HFF-Myc (cell line): ENCODE measurements around the gene NRG2.
A peak's percentile ranks its signal among the peaks of the same experiment; 100 is the strongest.

Source experiments
- DNase-seq: peaks from one replicate; pipeline ENCODE4 v3.0.0-alpha.2; 2011; ENCODE audit warnings: low read depth; ENCODE audit errors: extremely low read depth
- H3K4me3 ChIP-seq: replicated peaks from 2 replicates; pipeline ENCODE4 v1.5.1; 2011; ENCODE audit warnings: low read depth, mild to moderate bottlenecking, control low read depth, low read length
- TF ChIP-seq, protein P1 (sequence below): IDR thresholded peaks from 2 replicates; pipeline ENCODE4 v1.5.1; 2012; ENCODE audit warnings: mild to moderate bottlenecking, low read depth, low read length, control low read depth; ENCODE audit errors: missing control alignments

NRG2 gene

DNA sequence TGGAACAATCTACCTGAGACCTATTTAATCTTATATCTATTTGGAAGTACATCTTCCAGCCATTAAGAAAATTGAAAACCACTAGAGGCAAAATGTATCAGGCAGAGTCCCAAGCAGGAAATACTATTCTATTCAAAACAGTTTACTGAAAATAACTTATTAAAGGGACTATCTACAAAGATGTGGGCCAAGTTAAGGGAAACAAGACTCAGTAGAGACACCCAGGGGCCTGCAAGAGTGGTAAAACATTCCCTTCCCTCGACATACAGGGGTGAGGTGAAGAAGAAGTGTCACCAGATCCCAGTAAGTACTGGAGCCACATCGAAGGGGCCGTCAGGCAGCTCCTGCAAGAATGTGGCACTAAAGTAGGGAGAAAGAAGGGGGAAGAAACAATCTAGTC lies 12.1 kb upstream of the NRG2 start:
- TF ChIP-seq, protein P1, sequence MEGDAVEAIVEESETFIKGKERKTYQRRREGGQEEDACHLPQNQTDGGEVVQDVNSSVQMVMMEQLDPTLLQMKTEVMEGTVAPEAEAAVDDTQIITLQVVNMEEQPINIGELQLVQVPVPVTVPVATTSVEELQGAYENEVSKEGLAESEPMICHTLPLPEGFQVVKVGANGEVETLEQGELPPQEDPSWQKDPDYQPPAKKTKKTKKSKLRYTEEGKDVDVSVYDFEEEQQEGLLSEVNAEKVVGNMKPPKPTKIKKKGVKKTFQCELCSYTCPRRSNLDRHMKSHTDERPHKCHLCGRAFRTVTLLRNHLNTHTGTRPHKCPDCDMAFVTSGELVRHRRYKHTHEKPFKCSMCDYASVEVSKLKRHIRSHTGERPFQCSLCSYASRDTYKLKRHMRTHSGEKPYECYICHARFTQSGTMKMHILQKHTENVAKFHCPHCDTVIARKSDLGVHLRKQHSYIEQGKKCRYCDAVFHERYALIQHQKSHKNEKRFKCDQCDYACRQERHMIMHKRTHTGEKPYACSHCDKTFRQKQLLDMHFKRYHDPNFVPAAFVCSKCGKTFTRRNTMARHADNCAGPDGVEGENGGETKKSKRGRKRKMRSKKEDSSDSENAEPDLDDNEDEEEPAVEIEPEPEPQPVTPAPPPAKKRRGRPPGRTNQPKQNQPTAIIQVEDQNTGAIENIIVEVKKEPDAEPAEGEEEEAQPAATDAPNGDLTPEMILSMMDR = no peak
- no peak overlapping the region for H3K4me3 ChIP-seq
- no peak for DNase-seq

DNA sequence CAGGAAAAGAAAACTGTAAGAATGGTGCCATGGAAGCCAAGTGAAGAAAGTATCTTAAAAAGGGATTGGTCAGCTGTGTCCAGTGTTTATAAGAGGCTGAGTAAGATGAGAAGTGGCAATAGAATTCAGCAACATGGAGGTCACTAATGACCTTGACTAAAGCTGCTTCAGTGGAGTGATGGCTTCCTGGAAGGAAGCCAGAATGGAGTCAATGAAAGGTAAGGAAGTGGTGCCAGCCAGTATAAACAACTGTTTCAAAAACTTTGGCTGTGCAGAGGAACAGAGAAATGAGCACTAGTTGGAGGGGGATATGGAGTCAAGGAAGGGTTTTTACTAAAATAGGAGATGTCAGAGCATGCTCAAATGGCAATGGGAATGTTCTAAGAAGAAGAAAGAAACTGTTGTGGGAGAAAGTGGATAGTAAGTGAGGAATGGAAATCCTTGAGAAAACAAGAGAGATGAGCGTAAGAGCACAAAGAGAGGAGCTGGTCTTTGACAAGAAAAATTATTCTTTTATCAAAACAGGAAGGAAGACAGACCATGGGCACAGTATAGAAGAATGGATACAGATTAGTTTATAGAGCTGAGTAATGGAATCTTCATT lies 11.1 kb upstream of the NRG2 start:
- no peak overlapping the region for H3K4me3 ChIP-seq
- DNase-seq = no peak
- TF ChIP-seq, protein P1 = no peak

DNA sequence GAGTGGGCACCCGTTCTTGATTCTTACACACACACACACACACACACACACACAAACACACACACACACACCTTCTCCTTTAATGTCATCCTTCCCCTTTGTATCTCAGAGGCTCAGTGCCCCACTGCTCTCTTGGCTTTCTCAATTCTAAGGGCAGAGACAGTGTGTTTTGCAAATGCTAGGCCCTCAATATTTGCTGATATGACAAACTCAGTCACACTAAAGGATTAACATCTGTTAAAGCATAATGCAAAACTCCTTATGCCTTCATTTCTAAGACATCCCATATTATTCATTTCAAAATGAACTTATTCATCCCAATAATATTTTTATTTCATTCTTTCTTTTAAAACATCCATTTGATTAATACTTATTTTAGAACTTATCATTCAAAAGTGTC lies 8.9 kb upstream of the NRG2 start:
- TF ChIP-seq, protein P1 = no peak
- H3K4me3 ChIP-seq = no peak overlapping the region
- DNase-seq = no peak

DNA sequence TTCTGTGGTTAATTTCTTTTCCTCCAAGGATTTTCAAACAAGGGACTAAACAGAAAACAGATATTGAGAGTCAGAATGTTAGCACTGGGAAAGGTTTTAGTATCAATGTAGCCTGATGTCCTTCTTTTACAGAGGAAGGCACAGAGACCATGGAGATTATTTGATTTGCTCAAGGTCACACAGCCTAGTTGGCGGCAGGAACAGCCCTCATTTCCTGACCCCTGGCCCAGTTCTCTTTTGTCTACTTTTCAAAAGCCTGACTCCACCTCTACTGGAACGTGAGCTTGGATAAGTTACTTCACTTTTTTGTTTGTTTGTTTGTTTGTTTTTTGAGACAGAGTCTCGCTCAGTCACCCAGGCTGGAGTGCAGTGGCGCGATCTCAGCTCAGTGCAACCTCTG lies 6.6 kb upstream of the NRG2 start:
- TF ChIP-seq, protein P1 = no peak
- H3K4me3 ChIP-seq = no peak overlapping the region
- DNase-seq = no peak

DNA sequence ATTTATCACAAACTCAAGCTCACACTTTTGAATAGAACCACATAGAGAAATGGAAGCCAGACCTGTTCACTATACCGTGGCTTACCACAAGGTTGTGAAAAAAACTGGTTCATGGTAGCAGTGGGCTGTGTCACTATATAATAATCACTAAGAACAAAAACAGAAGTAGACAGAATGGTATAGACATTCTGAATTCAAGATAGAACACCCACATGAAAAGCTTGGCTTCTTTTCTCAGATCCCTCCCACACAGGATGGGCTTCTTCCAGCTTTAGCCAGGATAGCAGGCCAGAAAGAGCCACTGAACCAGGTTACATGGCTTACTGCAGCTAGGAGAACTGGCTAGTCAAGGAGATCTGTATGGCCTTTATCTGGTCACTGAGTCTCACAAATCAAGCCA lies 6.1 kb upstream of the NRG2 start:
- TF ChIP-seq, protein P1 = no peak
- DNase-seq = no peak
- no peak overlapping the region for H3K4me3 ChIP-seq

DNA sequence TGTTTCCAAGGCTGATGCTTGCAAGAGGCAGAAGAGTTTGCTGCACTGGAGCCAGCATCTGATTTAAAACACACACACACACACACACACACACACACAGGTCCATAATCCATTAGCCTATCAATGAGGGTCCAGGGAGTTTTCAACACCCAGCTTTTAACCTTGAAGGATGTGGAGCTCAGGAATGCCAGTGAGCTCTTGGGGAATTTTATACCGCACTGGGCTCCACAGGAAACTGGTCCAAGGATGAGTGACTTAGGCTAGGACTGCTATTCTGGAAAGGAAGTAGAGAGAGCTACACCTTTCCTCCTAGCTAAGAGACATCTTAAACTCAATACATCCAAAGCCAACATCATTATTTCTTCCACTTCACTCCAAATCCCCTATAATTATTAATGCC lies 942 bp upstream of the NRG2 start:
- TF ChIP-seq, protein P1 = no peak
- no peak for DNase-seq
- no peak overlapping the region for H3K4me3 ChIP-seq

DNA sequence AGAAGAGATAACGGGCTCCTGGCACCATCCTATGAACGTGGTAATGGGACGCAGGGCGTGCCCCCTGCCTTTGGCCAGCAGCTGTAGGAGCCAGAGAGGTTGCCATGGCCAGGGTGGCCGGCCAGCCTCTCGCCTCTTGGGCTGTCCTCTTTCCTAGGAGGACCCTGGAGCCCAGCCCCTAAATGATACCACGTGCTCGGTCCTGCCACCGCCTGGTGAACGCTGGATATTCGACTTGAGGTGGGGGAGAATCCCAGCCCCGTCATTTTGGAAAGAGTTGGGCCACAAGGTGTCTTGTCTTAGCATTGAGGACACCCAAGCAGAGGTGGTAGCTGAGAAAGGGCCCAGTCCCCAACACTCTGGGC lies 391 bp upstream of the NRG2 start:
- TF ChIP-seq, protein P1 = peak; percentile 1
- H3K4me3 ChIP-seq = peak overlapping the region; percentile 45
- DNase-seq = no peak
